Measurements from ENCODE around the gene GGN. TPM values are rescaled to one million over a fixed set of nuclear protein-coding genes. Genes with fewer than 3 reads are reported as not detected.

GGN gene, protein sequence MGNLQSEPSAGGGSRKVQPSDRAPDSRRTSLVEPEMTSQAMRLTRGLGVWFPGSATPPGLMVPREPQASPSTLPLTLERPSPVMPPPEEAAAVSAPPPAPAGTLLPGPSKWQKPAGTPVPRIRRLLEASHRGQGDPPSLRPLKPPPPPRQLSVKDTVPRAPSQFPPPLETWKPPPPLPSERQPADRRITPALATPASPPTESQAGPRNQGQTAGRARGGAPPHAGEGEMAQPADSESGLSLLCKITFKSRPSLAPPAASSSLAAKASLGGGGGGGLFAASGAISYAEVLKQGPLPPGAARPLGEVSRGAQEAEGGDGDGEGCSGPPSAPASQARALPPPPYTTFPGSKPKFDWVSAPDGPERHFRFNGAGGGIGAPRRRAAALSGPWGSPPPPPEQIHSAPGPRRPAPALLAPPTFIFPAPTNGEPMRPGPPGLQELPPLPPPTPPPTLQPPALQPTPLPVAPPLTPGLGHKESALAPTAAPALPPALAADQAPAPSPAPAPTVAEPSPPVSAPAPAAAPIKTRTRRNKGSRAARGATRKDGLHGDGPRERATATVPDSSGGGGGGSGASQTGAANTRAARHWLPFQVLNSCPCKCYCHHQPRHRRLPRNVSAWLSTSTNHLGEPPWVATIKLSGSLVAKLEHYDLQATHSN
- 1.1 and 1.8 TPM in 2 replicates for total RNA-seq (2014; rRNA removed; shearing (Covaris generic))
- 1.4 and 2.0 TPM in 2 replicates for polyA plus RNA-seq (2016; fragmentation: Nextera tagmentation; extraction: Ambion mirVana)

DNA sequence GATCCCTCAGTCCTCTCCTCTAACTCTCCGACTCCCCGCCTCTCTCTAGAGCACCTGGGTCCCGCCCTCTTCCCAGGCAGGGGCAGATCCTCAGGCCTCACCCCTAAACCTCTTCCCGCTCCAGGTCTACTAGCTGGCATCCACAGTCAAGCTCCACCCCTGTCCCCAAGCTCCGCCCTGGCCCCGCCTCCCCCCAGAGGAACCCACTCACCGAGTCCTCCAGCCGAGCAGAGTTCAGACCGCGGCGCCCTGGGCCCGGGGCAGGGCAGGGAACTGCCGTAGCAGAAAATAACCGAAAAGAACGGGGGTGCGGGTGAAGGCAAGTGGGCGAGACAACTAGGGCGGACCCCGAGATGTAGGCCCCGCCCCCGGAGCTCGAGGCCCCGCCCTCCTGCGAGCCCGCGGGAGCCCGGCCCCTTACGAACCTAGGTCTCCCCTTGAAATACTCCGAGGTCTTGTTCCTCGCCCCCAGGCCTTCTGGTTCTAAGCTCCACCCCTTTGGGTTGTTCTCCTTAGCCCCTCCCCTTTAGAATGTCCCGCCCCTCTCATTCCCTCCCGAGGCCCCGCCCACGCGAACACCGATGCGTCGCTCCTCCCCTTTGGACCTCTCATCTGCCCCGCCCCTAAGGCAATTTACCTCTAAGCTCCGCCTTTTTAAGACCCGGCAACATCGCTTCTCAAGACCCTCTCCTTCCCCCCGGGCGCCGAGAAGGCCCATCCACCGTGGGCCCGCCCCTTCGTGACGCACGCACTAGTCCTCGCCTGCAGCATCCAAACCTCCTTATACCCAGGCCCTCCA is at the start of gene GGN:
GGN (minus strand) TSS at position 485 of the 799 bp plus-strand sequence. CDS start 773 bp downstream, outside the sequence.
- 3% methylated on average over 25 to 51 of the region's 51 CpGs for WGBS, 2 experiments (ENCODE audit: low coverage in 1 of 2, low lambda C conversion rate in 2 of 2, missing lambda C conversion rate in 2 of 2)
- peak; percentile 98 for DNase-seq
- in situ Hi-C loops (cut with MboI): no loop called here
- peak within 1 kb of the TSS; percentile 78 for H3K9ac ChIP-seq
- peak within 1 kb of the TSS; percentile 68 for H3K27ac ChIP-seq
- H3K79me2 ChIP-seq (ENCODE audit: insufficient read depth): no peaks in the 10 kb centered on the region
- H3K27me3 ChIP-seq (replicated peaks; ENCODE audit: insufficient read depth): no peaks in the 10 kb centered on the region
- H4K20me1 ChIP-seq (ENCODE audit: insufficient read depth): no peaks in the 10 kb centered on the region
- H3K4me1 ChIP-seq (ENCODE audit: insufficient read depth): peaks cover 10% of the 10 kb centered on the region
- TF ChIP-seq EZH2 (IDR thresholded peaks at IDR 0.05; ENCODE audit: insufficient read depth, poor library complexity, severe bottlenecking) (no peak), EZH2phosphoT487 (IDR thresholded peaks at IDR 0.05; ENCODE audit: insufficient read depth, low read depth) (no peak)
- peak within 1 kb of the TSS; percentile 93 for H3K4me3 ChIP-seq
- H3K36me3 ChIP-seq (ENCODE audit: low read depth): 0 out of 2 replicates have a peak, but pooled peaks cover 2% of the 10 kb centered on the region
- peak within 1 kb of the TSS; percentile 88 for H3K4me2 ChIP-seq (ENCODE audit: unreplicated experiment)
- H3F3A ChIP-seq (ENCODE audit: insufficient read depth): 0 out of 2 replicates have a peak, but pooled peaks cover 10% of the 10 kb centered on the region
- no peaks in the 10 kb centered on the region for H3K9me2 ChIP-seq (ENCODE audit: insufficient read depth)
- no peaks in the 10 kb centered on the region for H3K9me3 ChIP-seq (ENCODE audit: low read depth)
- H2AFZ ChIP-seq: peak within 1 kb of the TSS; percentile 86

DNA sequence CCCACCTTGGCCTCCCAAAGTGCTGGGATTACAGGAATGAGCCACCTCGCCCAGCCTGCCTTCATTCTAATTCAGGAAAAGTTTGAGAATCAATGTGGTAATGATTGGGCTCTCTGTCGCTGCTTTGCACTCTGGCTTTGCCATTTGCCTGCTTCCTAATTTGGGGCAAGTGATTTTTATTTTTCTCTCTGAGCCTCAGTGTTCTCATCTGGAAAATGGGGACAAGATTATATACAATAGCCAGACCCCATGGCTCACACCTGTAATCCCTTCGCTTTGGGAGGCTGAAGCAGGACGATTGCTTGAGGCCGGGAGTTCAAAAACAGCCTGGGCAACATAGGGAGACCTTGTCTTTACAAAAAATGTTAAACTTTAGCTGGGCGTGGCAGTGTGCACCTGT is 49.5 kb upstream of the GGN start:
- TF ChIP-seq EZH2phosphoT487 (IDR thresholded peaks at IDR 0.05; ENCODE audit: insufficient read depth, low read depth): no peak
- no peak for TF ChIP-seq EZH2 (IDR thresholded peaks at IDR 0.05; ENCODE audit: insufficient read depth, poor library complexity, severe bottlenecking)
- Histone ChIP-seq H3K4me2 (ENCODE audit: unreplicated experiment) (no peak overlapping the region), H3K9me3 (ENCODE audit: low read depth) (no peaks in the 10 kb centered on the region), H4K20me1 (ENCODE audit: insufficient read depth) (no peaks in the 10 kb centered on the region), H3K4me1 (ENCODE audit: insufficient read depth) (no peaks in the 10 kb centered on the region), H3K79me2 (ENCODE audit: insufficient read depth) (no peaks in the 10 kb centered on the region), H3K4me3 (no peak overlapping the region), H3K36me3 (ENCODE audit: low read depth) (no peaks in the 10 kb centered on the region), H3K9me2 (ENCODE audit: insufficient read depth) (no peaks in the 10 kb centered on the region), H3F3A (ENCODE audit: insufficient read depth) (no peaks in the 10 kb centered on the region), H3K9ac (no peak overlapping the region), H3K27me3 (replicated peaks; ENCODE audit: insufficient read depth) (peaks cover 15% of the 10 kb centered on the region; the same call in 1 of the 2 replicates), H2AFZ (no peak overlapping the region), H3K27ac (no peak overlapping the region)
- in situ Hi-C loops (cut with MboI): no loop called here
- DNase-seq: no peak
- WGBS, 2 experiments (ENCODE audit: low coverage in 1 of 2, low lambda C conversion rate in 2 of 2, missing lambda C conversion rate in 2 of 2): 65 to 66% methylated on average over 6 of the region's 6 CpGs

DNA sequence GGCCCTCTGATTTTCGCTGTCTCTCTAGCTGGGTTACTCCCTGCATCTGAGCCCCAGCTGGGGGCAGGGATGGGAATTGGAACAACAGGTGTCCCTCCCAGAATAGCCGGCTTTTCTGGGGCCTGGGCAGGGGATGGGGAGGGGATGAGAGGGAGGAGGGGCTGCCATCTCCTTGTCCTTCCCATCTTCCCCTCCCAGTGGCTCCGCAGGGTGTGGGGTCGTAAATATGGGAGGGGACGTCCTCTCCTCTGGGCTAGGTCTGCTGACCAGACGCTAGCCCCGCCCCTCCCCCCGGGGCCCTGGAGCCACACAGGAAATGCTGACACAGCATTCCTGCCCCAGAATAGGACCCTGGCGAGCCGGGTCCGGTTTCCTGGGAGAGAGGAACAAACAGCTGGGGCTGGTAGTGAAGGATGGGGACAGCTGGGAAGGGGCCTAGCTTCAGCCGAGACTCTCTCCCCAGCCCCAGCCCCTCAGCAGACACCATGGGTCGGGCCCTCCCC is 46.8 kb upstream of the GGN start:
- Histone ChIP-seq H3K9me2 (ENCODE audit: insufficient read depth) (no peaks in the 10 kb centered on the region), H3K9ac (no peak overlapping the region), H2AFZ (no peak overlapping the region), H3K4me2 (ENCODE audit: unreplicated experiment) (no peak overlapping the region), H3K36me3 (ENCODE audit: low read depth) (no peaks in the 10 kb centered on the region), H3K4me3 (no peak overlapping the region), H3K27me3 (replicated peaks; ENCODE audit: insufficient read depth) (peaks cover 33% of the 10 kb centered on the region), H3K79me2 (ENCODE audit: insufficient read depth) (no peaks in the 10 kb centered on the region), H3K4me1 (ENCODE audit: insufficient read depth) (no peaks in the 10 kb centered on the region), H3K27ac (no peak overlapping the region), H4K20me1 (ENCODE audit: insufficient read depth) (no peaks in the 10 kb centered on the region), H3F3A (ENCODE audit: insufficient read depth) (no peaks in the 10 kb centered on the region), H3K9me3 (ENCODE audit: low read depth) (no peaks in the 10 kb centered on the region)
- in situ Hi-C loops (cut with MboI): no loop called here
- no peak for DNase-seq
- WGBS, 2 experiments (ENCODE audit: low coverage in 1 of 2, low lambda C conversion rate in 2 of 2, missing lambda C conversion rate in 2 of 2): 10 to 13% methylated on average over 6 to 13 of the region's 13 CpGs
- TF ChIP-seq EZH2phosphoT487 (IDR thresholded peaks at IDR 0.05; ENCODE audit: insufficient read depth, low read depth): no peak
- TF ChIP-seq EZH2 (IDR thresholded peaks at IDR 0.05; ENCODE audit: insufficient read depth, poor library complexity, severe bottlenecking): no peak

DNA sequence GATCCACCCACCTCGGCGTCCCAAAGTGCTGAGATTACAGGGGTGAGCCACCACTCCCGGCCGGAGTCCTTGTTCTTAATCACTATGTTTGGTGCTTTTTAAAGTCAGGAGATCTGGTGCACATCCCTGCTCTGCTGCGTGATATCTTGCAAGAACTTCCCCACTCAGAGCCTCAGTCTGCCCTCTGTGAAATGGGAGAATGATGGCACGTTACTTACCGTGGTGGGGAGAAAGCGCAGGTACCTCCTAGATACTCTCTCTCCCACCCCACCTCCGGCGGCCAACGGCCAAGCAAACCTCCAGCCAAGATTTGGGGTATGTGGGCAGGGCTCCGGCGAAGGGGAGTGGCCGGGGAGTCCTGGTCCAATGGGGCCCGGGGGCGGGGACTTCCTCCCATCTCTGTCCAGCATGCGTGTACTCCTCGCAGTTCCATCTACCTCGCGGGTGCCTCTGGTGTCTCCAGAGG is 45.5 kb upstream of the GGN start, which contains the start of gene RYR1:
RYR1 (plus strand) TSS at position 424 of the 466 bp plus-strand sequence. CDS start 139 bp downstream, outside the sequence.
- Histone ChIP-seq H4K20me1 (ENCODE audit: insufficient read depth) (no peaks in the 10 kb centered on the region), H3F3A (ENCODE audit: insufficient read depth) (no peaks in the 10 kb centered on the region), H3K4me1 (ENCODE audit: insufficient read depth) (no peaks in the 10 kb centered on the region), H3K36me3 (ENCODE audit: low read depth) (no peaks in the 10 kb centered on the region), H3K4me3 (no peak within 1 kb of the TSS), H3K79me2 (ENCODE audit: insufficient read depth) (no peaks in the 10 kb centered on the region), H3K9ac (no peak within 1 kb of the TSS), H3K27me3 (replicated peaks; ENCODE audit: insufficient read depth) (peaks cover 38% of the 10 kb centered on the region), H2AFZ (no peak within 1 kb of the TSS), H3K9me2 (ENCODE audit: insufficient read depth) (no peaks in the 10 kb centered on the region), H3K9me3 (ENCODE audit: low read depth) (no peaks in the 10 kb centered on the region), H3K4me2 (ENCODE audit: unreplicated experiment) (no peak within 1 kb of the TSS), H3K27ac (no peak within 1 kb of the TSS)
- no peak for TF ChIP-seq EZH2 (IDR thresholded peaks at IDR 0.05; ENCODE audit: insufficient read depth, poor library complexity, severe bottlenecking)
- TF ChIP-seq EZH2phosphoT487 (IDR thresholded peaks at IDR 0.05; ENCODE audit: insufficient read depth, low read depth): no peak
- WGBS, 2 experiments (ENCODE audit: low coverage in 1 of 2, low lambda C conversion rate in 2 of 2, missing lambda C conversion rate in 2 of 2): 10 to 16% methylated on average over 16 to 20 of the region's 20 CpGs
- in situ Hi-C loops (cut with MboI): no loop called here
- peak; percentile 58 for DNase-seq
